Measurements from ENCODE around the gene PREX1. TPM values are rescaled to one million over a fixed set of nuclear protein-coding genes. Genes with fewer than 3 reads are reported as not detected.

PREX1 gene
- total and polyA plus RNA-seq, 2 of the 4 experiments (the other 2 are of a cell fraction) = 0.67 to 0.72 TPM

DNA sequence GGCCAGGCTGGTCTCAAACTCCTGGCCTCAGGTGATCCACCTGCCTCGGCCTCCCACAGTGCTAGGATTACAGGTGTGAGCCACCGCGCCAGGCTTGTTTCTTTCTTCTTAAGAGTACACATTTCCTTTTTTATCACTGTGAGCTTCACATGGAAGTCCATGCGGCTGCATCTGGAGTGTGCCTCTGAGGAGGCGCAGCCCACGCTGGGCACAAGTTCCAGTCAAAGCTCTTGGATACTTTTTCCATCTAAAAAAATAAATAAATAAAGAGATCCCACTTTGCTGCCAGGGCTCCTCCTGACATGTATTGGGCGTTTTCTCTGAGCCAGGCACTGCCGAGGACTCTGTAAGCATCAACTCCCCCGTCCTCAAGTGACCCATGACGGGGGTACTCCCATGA lies 123.0 kb downstream of the PREX1 start:
- Histone ChIP-seq H3K4me2 (ENCODE audit: low read depth, low read length) (no peak overlapping the region), H4K20me1 (ENCODE audit: insufficient read depth, low read length) (no peaks in the 10 kb centered on the region), H3K36me3 (ENCODE audit: control insufficient read depth, insufficient read depth, low read length) (no peaks in the 10 kb centered on the region), H3K9me3 (ENCODE audit: control insufficient read depth, insufficient read depth, low read length) (no peaks in the 10 kb centered on the region), H3K4me1 (ENCODE audit: control insufficient read depth, insufficient read depth, low read length) (no peaks in the 10 kb centered on the region; the same call in 1 of the 2 replicates), H3K14ac (replicated peaks; ENCODE audit: low read depth, low read length) (no peak overlapping the region), H3K18ac (ENCODE audit: low read depth, low read length) (no peak overlapping the region), H3K27me3 (ENCODE audit: control insufficient read depth, insufficient read depth, low read length) (no peaks in the 10 kb centered on the region; the same call in 1 of the 2 replicates), H2BK20ac (ENCODE audit: low read depth, low read length) (no peak overlapping the region), H4K5ac (ENCODE audit: low read depth, low read length) (no peak overlapping the region), H2BK5ac (ENCODE audit: low read depth, low read length, poor library complexity, severe bottlenecking) (no peak overlapping the region), H2BK120ac (ENCODE audit: low read depth, low read length) (no peak overlapping the region), H2AFZ (replicated peaks; ENCODE audit: low read length, poor library complexity) (no peak overlapping the region), H4K8ac (ENCODE audit: low read depth in 2 of 2, low read length in 2 of 2) (no peak overlapping the region), H3K23ac (ENCODE audit: low read depth, low read length) (no peak overlapping the region), H3K9ac (ENCODE audit: low read depth, low read length) (no peak overlapping the region), H2BK15ac (ENCODE audit: low read depth, low read length) (no peak overlapping the region), H3K9me1 (ENCODE audit: insufficient read depth, low read length) (no peaks in the 10 kb centered on the region; the same call in 1 of the 2 replicates), H3K4ac (ENCODE audit: low read depth, low read length) (no peak overlapping the region), H3K27ac (ENCODE audit: insufficient read depth, low read length) (no peak overlapping the region), H3K4me3 (ENCODE audit: insufficient read depth, low read depth, low read length) (no peak overlapping the region), H4K91ac (ENCODE audit: insufficient read depth, low read depth, low read length) (no peak overlapping the region), H2AK5ac (ENCODE audit: low read depth, low read length) (no peak overlapping the region), H2AK9ac (replicated peaks; ENCODE audit: low read depth, low read length, poor library complexity) (no peak overlapping the region), H3K79me1 (ENCODE audit: low read depth in 1 of 2, low read length in 2 of 2) (no peaks in the 10 kb centered on the region), H3K56ac (ENCODE audit: extremely low read depth, insufficient read depth, low read length) (no peak overlapping the region)
- dilution Hi-C loops (cut with HindIII; ENCODE audit: low sequenced_read_pairs, unreplicated experiment) (no loop called here), in situ Hi-C loops (cut with MboI; ENCODE audit: low sequenced_read_pairs) (no loop called here), intact Hi-C loops (cut with micrococcal nuclease) (no loop called here)
- ATAC-seq (ENCODE audit: low read depth) = no peak
- no TSS peak for BruUV-seq (replicated peaks)
- DNase-seq = no peak
- POLR2A ChIA-PET (ENCODE audit: unreplicated experiment) = no interaction called here
- TF ChIP-seq CEBPB (IDR thresholded peaks at IDR 0.05; ENCODE audit: low read depth, low read length) (no peak), BHLHE40 (IDR thresholded peaks at IDR 0.05; ENCODE audit: low read depth, low read length) (no peak), RCOR1 (IDR thresholded peaks at IDR 0.05; ENCODE audit: insufficient replicate concordance, low read length) (no peak), MAZ (IDR thresholded peaks at IDR 0.05; ENCODE audit: borderline replicate concordance, low read depth, low read length) (no peak), POLR2A (IDR thresholded peaks at IDR 0.05; ENCODE audit: low read depth, low read length) (no peak), SMC3 (IDR thresholded peaks at IDR 0.05; ENCODE audit: low read depth, low read length) (no peak)
- TF ChIP-seq, protein P1, sequence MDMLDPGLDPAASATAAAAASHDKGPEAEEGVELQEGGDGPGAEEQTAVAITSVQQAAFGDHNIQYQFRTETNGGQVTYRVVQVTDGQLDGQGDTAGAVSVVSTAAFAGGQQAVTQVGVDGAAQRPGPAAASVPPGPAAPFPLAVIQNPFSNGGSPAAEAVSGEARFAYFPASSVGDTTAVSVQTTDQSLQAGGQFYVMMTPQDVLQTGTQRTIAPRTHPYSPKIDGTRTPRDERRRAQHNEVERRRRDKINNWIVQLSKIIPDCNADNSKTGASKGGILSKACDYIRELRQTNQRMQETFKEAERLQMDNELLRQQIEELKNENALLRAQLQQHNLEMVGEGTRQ (IDR thresholded peaks at IDR 0.05; ENCODE audit: low read depth, low read length) = no peak
- TF ChIP-seq, protein P2, sequence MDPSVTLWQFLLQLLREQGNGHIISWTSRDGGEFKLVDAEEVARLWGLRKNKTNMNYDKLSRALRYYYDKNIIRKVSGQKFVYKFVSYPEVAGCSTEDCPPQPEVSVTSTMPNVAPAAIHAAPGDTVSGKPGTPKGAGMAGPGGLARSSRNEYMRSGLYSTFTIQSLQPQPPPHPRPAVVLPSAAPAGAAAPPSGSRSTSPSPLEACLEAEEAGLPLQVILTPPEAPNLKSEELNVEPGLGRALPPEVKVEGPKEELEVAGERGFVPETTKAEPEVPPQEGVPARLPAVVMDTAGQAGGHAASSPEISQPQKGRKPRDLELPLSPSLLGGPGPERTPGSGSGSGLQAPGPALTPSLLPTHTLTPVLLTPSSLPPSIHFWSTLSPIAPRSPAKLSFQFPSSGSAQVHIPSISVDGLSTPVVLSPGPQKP (IDR thresholded peaks at IDR 0.05; ENCODE audit: borderline replicate concordance, low read depth, low read length) = no peak
- CTCF ChIA-PET = no interaction called here
- 63% methylated on average over 6 of the region's 10 CpGs; no CpG with 5 or more reads in 1 of the 2 experiments for WGBS, 2 experiments (ENCODE audit: extremely low coverage in 2 of 2, insufficient read length in 1 of 2)
